Skeletal muscle tissue (tissue), 4 donors: ENCODE data around the gene EXT2. TPM values are rescaled to one million over a fixed set of nuclear protein-coding genes. Genes with fewer than 3 reads are reported as not detected.

Experiments
- H3K27ac ChIP-seq: one replicate; pipeline ENCODE4 v1.7.0; 2013; ENCODE audit warnings: mild to moderate bottlenecking, low read depth, low read length, inconsistent platforms
- H3K27me3 ChIP-seq, 3 donors: one replicate each; pipeline ENCODE4 v1.7.0; 2013; ENCODE audit warnings: low read length in 3 of 3; ENCODE audit not compliant: control insufficient read depth in 3 of 3, insufficient read depth in 3 of 3
- H3K36me3 ChIP-seq, 3 donors: one replicate each; pipeline ENCODE4 v1.7.0; 2013; ENCODE audit warnings: low read length in 3 of 3; ENCODE audit not compliant: control insufficient read depth in 3 of 3, insufficient read depth in 3 of 3
- H3K4me1 ChIP-seq, 3 donors: one replicate each; pipeline ENCODE4 v1.7.0; 2013; ENCODE audit warnings: low read length in 3 of 3, mild to moderate bottlenecking in 3 of 3; ENCODE audit not compliant: control insufficient read depth in 3 of 3, insufficient read depth in 3 of 3
- H3K4me3 ChIP-seq, 3 donors: one replicate each; pipeline ENCODE4 v1.7.0; 2013; ENCODE audit warnings: low read length in 3 of 3
- H3K9ac ChIP-seq, 3 donors: one replicate each; pipeline ENCODE4 v1.7.0; 2013; ENCODE audit warnings: low read length in 3 of 3, mild to moderate bottlenecking in 3 of 3, moderate library complexity in 2 of 3, low read depth in 1 of 3
- H3K9me3 ChIP-seq, 3 donors: one replicate each; pipeline ENCODE4 v1.7.0; 2013; ENCODE audit warnings: low read length in 3 of 3; ENCODE audit not compliant: control insufficient read depth in 3 of 3
- total RNA-seq: library from RNA; depleted of rRNA; stranded (reverse); fragments of >200 nt; gene quantifications from one replicate; pipeline ENCODE4 v1.2.3, GENCODE V29; 2014
- donor health status: Osteomylitis.

EXT2 gene
- total RNA-seq, 1 donor from 2014 or later, result 106 TPM

GRCh38 chr11:44101098-44101497, 5.6 kb downstream of the EXT2 start:
- no peak overlapping the region for H3K4me3 ChIP-seq
- H3K27me3 ChIP-seq, result no peaks in the 10 kb centered on the region
- peak overlapping the region in 1 of 3 donors; percentile 20 for H3K9ac ChIP-seq
- H3K4me1 ChIP-seq, result peaks cover 13 to 20% (median 17%) of the 10 kb centered on the region in 3 donors
- no peaks in the 10 kb centered on the region for H3K9me3 ChIP-seq
- H3K36me3 ChIP-seq, result peaks cover 0 to 4% (median 0%) of the 10 kb centered on the region in 3 donors
- H3K27ac ChIP-seq, result no peak overlapping the region

- no peaks in the 10 kb centered on the region for H3K9me3 ChIP-seq
- H3K4me1 ChIP-seq, result peaks cover 7 to 12% (median 11%) of the 10 kb centered on the region in 3 donors
- H3K9ac ChIP-seq, result no peak overlapping the region
- H3K36me3 ChIP-seq, result peaks cover 12 to 19% (median 17%) of the 10 kb centered on the region in 3 donors
- no peaks in the 10 kb centered on the region for H3K27me3 ChIP-seq
- H3K4me3 ChIP-seq, result no peak overlapping the region
- H3K27ac ChIP-seq, result no peak overlapping the region
Observed at GRCh38 chr11:44104481-44105294, 9.2 kb downstream of the EXT2 start.

- H3K4me1 ChIP-seq, result peaks cover 9 to 16% (median 14%) of the 10 kb centered on the region in 3 donors
- peaks cover 13 to 25% (median 16%) of the 10 kb centered on the region in 3 donors for H3K36me3 ChIP-seq
- H3K9me3 ChIP-seq, result no peaks in the 10 kb centered on the region
- no peak overlapping the region for H3K9ac ChIP-seq
- H3K27ac ChIP-seq, result no peak overlapping the region
- H3K4me3 ChIP-seq, result no peak overlapping the region
- no peaks in the 10 kb centered on the region for H3K27me3 ChIP-seq
Observed at GRCh38 chr11:44108260-44108659, 12.8 kb downstream of the EXT2 start.

- Histone ChIP-seq H3K27me3 (no peaks in the 10 kb centered on the region), H3K36me3 (peaks cover 13 to 36% (median 30%) of the 10 kb centered on the region in 3 donors), H3K27ac (no peak overlapping the region), H3K4me3 (no peak overlapping the region), H3K9ac (no peak overlapping the region), H3K9me3 (no peaks in the 10 kb centered on the region), H3K4me1 (peaks cover 9 to 26% (median 20%) of the 10 kb centered on the region in 3 donors)
Observed at GRCh38 chr11:44110231-44110679, 14.8 kb downstream of the EXT2 start.

- Histone ChIP-seq H3K4me3 (no peak overlapping the region), H3K27ac (no peak overlapping the region), H3K4me1 (peaks cover 9 to 30% (median 23%) of the 10 kb centered on the region in 3 donors), H3K36me3 (peaks cover 13 to 37% (median 34%) of the 10 kb centered on the region in 3 donors), H3K9me3 (no peaks in the 10 kb centered on the region), H3K27me3 (no peaks in the 10 kb centered on the region), H3K9ac (peak overlapping the region in 2 of 3 donors; percentile 9 to 47)
Observed at GRCh38 chr11:44112091-44112821, 16.8 kb downstream of the EXT2 start.

GRCh38 chr11:44113018-44113417, 17.5 kb downstream of the EXT2 start:
- Histone ChIP-seq H3K27me3 (no peaks in the 10 kb centered on the region), H3K9ac (peak overlapping the region in 1 of 3 donors; percentile 9), H3K4me1 (peaks cover 9 to 30% (median 23%) of the 10 kb centered on the region in 3 donors), H3K27ac (no peak overlapping the region), H3K36me3 (peaks cover 9 to 33% (median 31%) of the 10 kb centered on the region in 3 donors), H3K9me3 (no peaks in the 10 kb centered on the region), H3K4me3 (no peak overlapping the region)

- H3K27me3 ChIP-seq, result no peaks in the 10 kb centered on the region
- H3K27ac ChIP-seq, result no peak overlapping the region
- peaks cover 5 to 29% (median 27%) of the 10 kb centered on the region in 3 donors for H3K36me3 ChIP-seq
- H3K4me3 ChIP-seq, result no peak overlapping the region
- peaks cover 9 to 30% (median 23%) of the 10 kb centered on the region in 3 donors for H3K4me1 ChIP-seq
- no peaks in the 10 kb centered on the region for H3K9me3 ChIP-seq
- no peak overlapping the region for H3K9ac ChIP-seq
Observed at GRCh38 chr11:44113572-44113971, 18.1 kb downstream of the EXT2 start.

GRCh38 chr11:44116234-44116830, 20.9 kb downstream of the EXT2 start:
- H3K4me3 ChIP-seq, result no peak overlapping the region
- peak overlapping the region; percentile 66 for H3K27ac ChIP-seq
- H3K27me3 ChIP-seq, result no peaks in the 10 kb centered on the region
- H3K36me3 ChIP-seq, result peaks cover 0 to 24% (median 17%) of the 10 kb centered on the region in 3 donors
- no peaks in the 10 kb centered on the region for H3K9me3 ChIP-seq
- no peak overlapping the region for H3K9ac ChIP-seq
- H3K4me1 ChIP-seq, result peaks cover 14 to 43% (median 36%) of the 10 kb centered on the region in 3 donors

- no peak overlapping the region for H3K27ac ChIP-seq
- peaks cover 5 to 19% (median 16%) of the 10 kb centered on the region in 3 donors for H3K4me1 ChIP-seq
- H3K4me3 ChIP-seq, result no peak overlapping the region
- no peaks in the 10 kb centered on the region for H3K9me3 ChIP-seq
- H3K27me3 ChIP-seq, result no peaks in the 10 kb centered on the region
- H3K9ac ChIP-seq, result no peak overlapping the region
- H3K36me3 ChIP-seq, result peaks cover 3 to 24% (median 13%) of the 10 kb centered on the region in 3 donors
Observed at GRCh38 chr11:44120169-44120568, 24.7 kb downstream of the EXT2 start.
